HG03558 (cell line): ENCODE data around the gene TRIM69.
"Not testable (repeated sequence)": the region's sequence is repeated elsewhere in the genome, so short reads cannot be mapped to it uniquely, and the experiment has no call there.

Source experiments
- ATAC-seq: cut with Tn5 transposase; IDR thresholded peaks from one replicate; pipeline ENCODE4 v1.9.1; 2021; ENCODE audit warnings: moderate number of reproducible peaks; ENCODE audit not compliant: unreplicated experiment; ENCODE audit errors: extremely low read depth

The TRIM69 gene

GRCh38 chr15:44715797-44716334 is 20.5 kb upstream of the TRIM69 start:
- ATAC-seq: no peak

GRCh38 chr15:44716983-44717602 is 19.2 kb upstream of the TRIM69 start:
- ATAC-seq: no peak

- ATAC-seq: no peak
Observed at GRCh38 chr15:44718180-44718926, 18.0 kb upstream of the TRIM69 start.

- no peak for ATAC-seq
Observed at GRCh38 chr15:44718927-44719292, 17.4 kb upstream of the TRIM69 start.

GRCh38 chr15:44719293-44719999 is 16.9 kb upstream of the TRIM69 start:
- peak; percentile 41 for ATAC-seq

GRCh38 chr15:44720000-44720435 is 16.3 kb upstream of the TRIM69 start:
- ATAC-seq: not testable (repeated sequence)

GRCh38 chr15:44720460-44721176 is 15.7 kb upstream of the TRIM69 start:
- no peak for ATAC-seq

DNA sequence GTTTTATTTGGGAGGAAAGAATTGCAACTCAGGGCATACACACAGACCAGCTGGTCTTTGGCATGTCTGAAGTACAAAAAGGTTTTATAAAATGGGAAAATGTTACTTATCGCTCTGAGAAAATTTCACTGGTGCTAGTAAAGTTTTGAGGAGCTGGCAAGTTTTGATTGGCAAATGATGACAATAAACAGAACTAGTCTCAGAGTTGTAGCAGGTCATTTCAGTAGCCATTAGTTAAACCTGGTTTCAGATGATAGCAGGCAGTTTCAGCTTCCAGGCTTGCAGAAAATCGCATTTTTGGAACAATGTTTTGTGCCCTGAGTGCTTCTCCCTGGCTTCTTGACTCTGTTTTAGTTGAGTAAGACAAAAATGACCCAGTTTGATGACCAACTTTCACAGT is 14.3 kb upstream of the TRIM69 start:
- no peak for ATAC-seq

GRCh38 chr15:44726136-44726535 is 10.2 kb upstream of the TRIM69 start:
- no peak for ATAC-seq

DNA sequence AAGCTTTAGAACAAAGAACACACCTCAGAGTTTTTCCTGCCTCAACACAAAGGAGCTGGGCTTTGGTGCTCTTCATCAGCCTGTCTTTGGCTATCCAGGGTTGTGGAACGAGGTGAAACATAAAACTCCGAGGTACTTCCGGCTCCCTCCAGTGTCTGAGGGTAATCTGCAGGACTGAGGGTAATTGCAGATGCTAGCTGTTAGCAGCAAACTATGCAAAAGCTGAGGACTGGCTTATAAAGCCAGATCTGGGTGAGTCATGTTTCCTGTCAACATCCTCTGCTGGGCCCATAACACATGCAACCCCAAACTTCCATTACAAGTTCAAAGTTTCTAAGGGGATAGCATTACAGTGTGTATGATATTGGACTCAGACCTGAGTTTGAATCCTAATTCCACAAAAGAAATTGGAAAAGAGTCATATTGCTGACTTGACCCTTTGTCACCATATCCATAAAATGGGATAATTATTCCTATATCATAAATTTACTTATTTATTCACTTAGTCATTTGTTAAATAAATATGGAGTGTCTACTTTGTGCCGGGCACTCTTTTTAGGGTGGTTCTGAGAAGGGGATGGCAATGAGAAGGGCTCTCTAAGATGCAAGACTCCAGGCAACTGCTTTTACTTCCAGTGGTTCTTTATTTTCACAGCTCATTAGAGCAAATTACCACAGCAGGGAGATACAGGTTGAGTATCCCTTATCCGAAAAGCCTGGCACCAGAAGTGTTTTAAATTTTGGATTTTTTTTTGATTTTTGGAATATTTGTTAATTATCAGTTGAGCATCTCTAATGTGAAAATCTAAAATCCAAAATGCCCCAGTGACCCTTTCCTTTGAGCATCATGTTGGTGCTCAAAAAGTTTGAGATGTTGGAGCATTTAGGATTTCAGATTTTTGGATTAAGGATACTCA is 9.5 kb upstream of the TRIM69 start:
- peak; percentile 23 for ATAC-seq

DNA sequence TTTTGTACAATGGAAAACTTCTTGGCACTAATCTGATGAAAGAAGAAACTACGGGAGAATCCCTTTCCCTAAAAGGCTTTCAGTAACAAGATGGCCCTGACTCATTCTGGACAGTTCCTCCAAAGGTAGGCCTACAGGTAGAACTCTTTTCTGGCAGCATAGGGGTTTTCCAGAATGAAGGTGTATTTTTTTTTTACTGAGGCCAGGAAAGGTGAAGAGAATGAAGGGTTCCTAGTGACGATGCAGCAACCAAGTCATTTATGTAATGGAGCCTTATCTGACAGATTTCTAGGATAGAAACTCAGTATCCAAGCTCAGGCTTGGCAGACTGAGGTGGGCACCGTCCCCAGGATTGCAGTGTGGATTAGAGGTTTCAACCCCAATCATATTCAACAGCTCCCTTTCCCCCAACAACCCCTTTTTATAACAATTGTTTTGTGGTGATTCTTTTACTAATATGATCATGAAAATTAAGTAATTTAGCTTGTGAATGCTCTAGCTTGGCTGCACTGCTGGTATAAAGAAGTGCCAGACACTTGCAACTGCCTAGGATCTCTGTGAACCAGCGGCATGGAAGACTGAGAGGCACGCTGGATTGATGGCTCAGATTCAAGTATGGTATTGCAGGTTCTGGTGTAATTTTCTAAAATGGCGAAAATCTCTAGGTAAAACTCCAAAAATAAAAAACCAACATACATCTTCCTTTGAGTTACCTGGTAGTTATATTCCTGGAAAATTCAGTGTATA is 8.7 kb upstream of the TRIM69 start:
- no peak for ATAC-seq

DNA sequence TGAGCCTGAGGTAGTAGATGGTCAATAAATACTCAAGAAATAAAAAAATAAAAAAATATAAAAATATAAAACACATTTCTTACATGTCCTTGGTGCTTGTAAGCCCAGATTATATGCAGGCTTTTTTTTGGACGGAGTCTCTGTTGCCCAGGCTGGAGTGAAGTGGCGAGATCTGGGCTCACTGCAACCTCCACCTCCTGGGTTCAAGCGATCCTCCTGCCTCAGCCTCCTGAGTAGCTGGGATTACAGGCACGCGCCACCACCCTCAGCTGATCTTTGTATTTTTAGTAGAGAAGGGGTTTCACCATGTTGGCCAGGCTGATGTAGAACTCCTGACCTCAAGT is 8.1 kb upstream of the TRIM69 start:
- ATAC-seq: not testable (repeated sequence)

- peak; percentile 57 for ATAC-seq
Observed at GRCh38 chr15:44728576-44729407, 7.5 kb upstream of the TRIM69 start.

- ATAC-seq: no peak
Observed at GRCh38 chr15:44729408-44730127, 6.8 kb upstream of the TRIM69 start.

DNA sequence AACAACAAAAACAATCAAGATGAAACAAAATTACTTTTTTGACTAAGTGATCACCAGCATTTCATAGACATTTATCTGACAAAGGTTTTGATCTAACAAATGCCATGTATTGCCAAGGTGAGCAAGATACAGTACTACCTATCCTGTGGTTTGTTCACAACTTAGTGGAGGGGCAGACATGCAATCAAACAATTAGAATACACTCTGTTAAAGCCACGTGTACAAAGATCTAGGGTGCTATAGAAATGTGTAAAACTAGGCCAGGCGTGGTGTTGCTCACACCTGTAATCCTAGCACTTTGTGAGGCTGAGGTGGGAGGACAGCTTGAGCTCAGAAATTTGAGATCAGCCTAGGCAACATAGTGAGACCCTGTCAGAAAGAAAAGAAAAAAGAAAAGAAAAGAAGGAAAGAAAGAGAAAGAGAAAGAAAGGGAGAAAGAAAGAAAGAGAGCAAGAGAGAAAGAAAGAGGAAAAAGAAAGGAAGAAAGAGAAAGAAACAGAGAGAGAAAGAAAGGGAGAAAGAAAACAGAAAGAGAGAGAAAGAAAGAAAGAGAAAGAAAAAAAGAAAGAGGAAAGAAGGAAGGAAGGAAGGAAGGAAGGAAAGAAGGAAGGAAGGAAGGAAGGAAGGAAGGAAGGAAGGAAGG is 1.4 kb upstream of the TRIM69 start:
- ATAC-seq: no peak

DNA sequence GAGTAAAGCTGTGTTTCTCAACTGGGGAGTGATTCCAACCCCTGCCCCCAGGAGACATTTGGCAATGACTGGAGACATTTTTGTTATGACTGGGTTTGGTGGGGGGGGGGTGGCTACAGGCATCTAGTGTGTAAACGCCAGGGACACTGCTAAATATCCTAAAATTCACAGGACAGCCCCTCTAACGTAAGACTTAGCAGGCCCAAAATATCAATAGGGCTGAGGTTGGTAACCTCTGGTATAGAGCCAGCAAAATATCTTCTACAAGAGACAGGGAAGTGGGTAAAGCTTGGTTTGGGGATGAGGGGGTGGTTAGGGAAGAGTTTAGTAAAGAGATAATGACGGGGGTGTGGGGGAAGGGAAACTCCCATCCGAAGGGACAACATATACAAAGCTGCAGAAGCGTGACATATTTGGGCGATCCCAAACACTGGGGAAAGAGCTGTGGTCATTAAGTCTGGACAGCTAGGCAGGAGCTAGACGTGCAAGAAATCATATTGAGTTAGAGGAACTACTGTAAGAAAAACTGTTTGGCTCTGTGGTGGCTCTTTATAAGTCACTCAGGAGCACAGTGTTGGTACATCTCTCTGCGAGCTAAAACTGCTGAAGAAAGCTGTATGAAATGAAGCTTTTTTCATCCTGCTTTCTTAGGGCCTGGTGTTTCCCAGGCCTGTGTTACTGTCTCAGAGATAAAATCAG is 697 bp upstream of the TRIM69 start:
- no peak for ATAC-seq
